GM12875 (cell line): ENCODE results near the gene CYTH1.

Source experiments
- H3K4me3 ChIP-seq: one replicate; pipeline ENCODE4 v1.5.1; 2011; ENCODE audit warnings: low read depth, low read length, control low read depth
- CTCF ChIP-seq: IDR thresholded peaks from 2 replicates; pipeline ENCODE4 v1.5.1; 2011; ENCODE audit warnings: low read depth, mild to moderate bottlenecking, control low read depth, inconsistent platforms, low read length, moderate library complexity, borderline replicate concordance; ENCODE audit not compliant: insufficient read depth

The CYTH1 gene

GRCh38 chr17:78727476-78728229 is 54.4 kb downstream of the CYTH1 start:
- TF ChIP-seq CTCF = no peak
- H3K4me3 ChIP-seq = no peak overlapping the region

GRCh38 chr17:78727057-78727456 is 55.0 kb downstream of the CYTH1 start:
- no peak overlapping the region for H3K4me3 ChIP-seq
- TF ChIP-seq CTCF = no peak

- H3K4me3 ChIP-seq = no peak overlapping the region
- TF ChIP-seq CTCF = no peak
These were observed 55.6 kb downstream of the CYTH1 start for GRCh38 chr17:78726513-78726912.

GRCh38 chr17:78725448-78726021 is 56.5 kb downstream of the CYTH1 start:
- H3K4me3 ChIP-seq = no peak overlapping the region
- no peak for TF ChIP-seq CTCF

- no peak overlapping the region for H3K4me3 ChIP-seq
These were observed 57.1 kb downstream of the CYTH1 start for GRCh38 chr17:78724999-78725398.

GRCh38 chr17:78724544-78724943 is 57.5 kb downstream of the CYTH1 start:
- TF ChIP-seq CTCF = no peak

More at GRCh38 chr17:78724999-78725398, 57.1 kb downstream of the CYTH1 start:
- TF ChIP-seq CTCF = no peak

GRCh38 chr17:78723957-78724356 is 58.1 kb downstream of the CYTH1 start:
- peak overlapping the region; percentile 31 for H3K4me3 ChIP-seq
- TF ChIP-seq CTCF = no peak

More at GRCh38 chr17:78724544-78724943, 57.5 kb downstream of the CYTH1 start:
- no peak overlapping the region for H3K4me3 ChIP-seq
